HG02885 (cell line): ENCODE measurements around the gene ARHGAP31.
"Not testable (repeated sequence)": the region's sequence is repeated elsewhere in the genome, so short reads cannot be mapped to it uniquely, and the experiment has no call there.

ENCODE experiments used
- ATAC-seq: cut with Tn5 transposase; IDR thresholded peaks from one replicate; pipeline ENCODE4 v1.9.1; 2021; ENCODE audit warnings: mild to moderate bottlenecking; ENCODE audit not compliant: unreplicated experiment, poor library complexity

ARHGAP31 gene

GRCh38 chr3:119315600-119316312, 21.6 kb downstream of the ARHGAP31 start:
- no peak for ATAC-seq

DNA sequence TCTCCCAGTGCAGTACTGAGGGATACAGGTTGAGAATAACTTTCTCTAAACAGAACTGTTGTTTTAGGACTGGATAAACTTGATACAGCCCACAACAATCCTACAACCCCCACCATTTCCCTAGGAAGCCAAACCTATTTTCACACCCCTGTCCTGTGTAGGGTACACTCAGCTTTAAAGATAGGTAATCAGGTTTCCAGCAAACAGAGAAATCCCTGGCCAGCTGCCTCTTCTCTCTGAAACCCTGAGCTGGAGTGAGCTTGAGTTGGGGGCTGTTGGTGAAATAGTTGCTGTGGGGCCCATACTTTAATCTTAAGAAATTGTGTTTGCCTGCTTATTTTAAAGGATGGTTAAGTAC, 22.1 kb downstream of the ARHGAP31 start:
- ATAC-seq: no peak

- ATAC-seq: no peak
These were observed 24.7 kb downstream of the ARHGAP31 start for GRCh38 chr3:119318876-119319275.

- no peak for ATAC-seq
These were observed 25.1 kb downstream of the ARHGAP31 start for GRCh38 chr3:119319311-119319710.

GRCh38 chr3:119320785-119321184, 26.6 kb downstream of the ARHGAP31 start:
- ATAC-seq: not testable (repeated sequence)

GRCh38 chr3:119322021-119322834, 28.0 kb downstream of the ARHGAP31 start:
- peak; percentile 30 for ATAC-seq

- peak; percentile 90 for ATAC-seq
These were observed 28.9 kb downstream of the ARHGAP31 start for GRCh38 chr3:119322835-119323722.

DNA sequence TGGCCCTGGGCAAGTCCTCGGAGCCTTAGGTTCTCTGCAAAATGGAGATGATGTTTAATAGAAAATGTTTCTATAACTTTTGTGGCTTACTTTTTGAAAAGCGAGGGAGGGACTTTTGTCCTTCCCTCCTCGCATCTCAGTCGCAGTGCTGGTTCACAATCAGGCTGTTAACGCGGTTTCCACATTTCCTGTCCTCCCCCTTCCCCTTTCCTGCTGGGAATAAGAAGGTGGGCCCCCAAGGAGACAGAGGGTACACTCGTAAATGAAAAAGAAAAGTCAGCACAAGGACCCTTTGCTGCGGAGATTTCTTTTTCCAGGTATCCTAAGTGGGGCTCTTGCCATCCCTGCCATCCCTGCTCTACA, 29.5 kb downstream of the ARHGAP31 start:
- ATAC-seq: no peak

DNA sequence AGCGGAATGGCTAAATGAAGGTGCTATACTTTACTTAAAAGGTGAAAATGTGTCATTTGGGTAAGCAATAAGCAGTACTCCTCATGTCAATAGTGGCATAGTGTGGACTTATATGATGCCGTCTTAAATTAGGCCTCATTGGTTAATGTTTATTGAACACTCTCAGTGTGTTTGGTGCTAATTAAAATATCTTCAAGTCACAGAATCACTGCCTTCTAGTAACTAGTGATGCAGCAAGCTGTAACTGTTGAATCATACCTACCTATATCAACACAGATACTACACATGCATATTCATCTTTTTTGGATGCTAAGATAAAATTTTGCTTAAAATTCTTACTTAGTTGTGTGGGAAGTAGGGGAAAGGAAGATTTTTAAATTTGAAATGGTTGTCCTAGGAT, 30.7 kb downstream of the ARHGAP31 start:
- no peak for ATAC-seq

DNA sequence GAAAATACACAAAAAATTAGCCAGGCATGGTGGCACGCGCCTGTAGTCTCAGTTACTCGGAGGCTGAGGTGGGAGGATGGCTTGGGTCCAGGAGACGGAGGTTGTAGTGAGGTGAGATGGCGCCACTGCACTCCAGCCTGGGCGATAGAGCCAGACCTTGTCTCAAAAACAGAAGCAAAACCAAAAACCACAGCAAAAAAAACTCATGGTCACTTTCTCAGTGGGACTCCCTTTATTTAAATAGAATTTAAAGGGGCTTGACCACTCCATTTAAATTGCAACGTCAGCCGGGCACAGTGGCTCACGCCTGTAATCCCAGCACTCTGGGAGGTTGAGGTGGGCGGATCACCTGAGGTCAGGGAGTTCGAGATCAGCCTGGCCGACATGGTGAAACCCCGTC, 32.8 kb downstream of the ARHGAP31 start:
- ATAC-seq: no peak

GRCh38 chr3:119329551-119329950, 35.4 kb downstream of the ARHGAP31 start:
- no peak for ATAC-seq

DNA sequence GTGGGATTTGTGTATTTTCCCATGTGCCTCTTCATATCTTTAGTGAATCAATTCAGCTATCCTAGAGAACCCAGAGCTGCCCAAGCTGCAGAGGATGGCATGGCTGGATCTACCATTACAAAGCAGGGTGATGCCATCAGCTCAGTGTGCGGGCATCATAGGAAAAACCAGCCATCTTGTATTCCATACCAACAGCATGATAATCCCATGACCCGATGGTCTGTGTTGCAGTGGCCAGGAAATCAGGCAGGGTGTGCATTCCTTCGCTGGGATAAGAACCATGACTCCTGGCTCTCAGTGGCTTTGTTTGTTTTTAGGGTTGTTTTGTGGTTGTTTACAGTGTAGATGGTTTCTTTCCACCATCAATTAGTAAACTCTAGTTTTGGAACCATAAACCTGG, 36.0 kb downstream of the ARHGAP31 start:
- no peak for ATAC-seq

- no peak for ATAC-seq
These were observed 36.7 kb downstream of the ARHGAP31 start for GRCh38 chr3:119330858-119331257.

- ATAC-seq: no peak
These were observed 37.5 kb downstream of the ARHGAP31 start for GRCh38 chr3:119331661-119332060.

DNA sequence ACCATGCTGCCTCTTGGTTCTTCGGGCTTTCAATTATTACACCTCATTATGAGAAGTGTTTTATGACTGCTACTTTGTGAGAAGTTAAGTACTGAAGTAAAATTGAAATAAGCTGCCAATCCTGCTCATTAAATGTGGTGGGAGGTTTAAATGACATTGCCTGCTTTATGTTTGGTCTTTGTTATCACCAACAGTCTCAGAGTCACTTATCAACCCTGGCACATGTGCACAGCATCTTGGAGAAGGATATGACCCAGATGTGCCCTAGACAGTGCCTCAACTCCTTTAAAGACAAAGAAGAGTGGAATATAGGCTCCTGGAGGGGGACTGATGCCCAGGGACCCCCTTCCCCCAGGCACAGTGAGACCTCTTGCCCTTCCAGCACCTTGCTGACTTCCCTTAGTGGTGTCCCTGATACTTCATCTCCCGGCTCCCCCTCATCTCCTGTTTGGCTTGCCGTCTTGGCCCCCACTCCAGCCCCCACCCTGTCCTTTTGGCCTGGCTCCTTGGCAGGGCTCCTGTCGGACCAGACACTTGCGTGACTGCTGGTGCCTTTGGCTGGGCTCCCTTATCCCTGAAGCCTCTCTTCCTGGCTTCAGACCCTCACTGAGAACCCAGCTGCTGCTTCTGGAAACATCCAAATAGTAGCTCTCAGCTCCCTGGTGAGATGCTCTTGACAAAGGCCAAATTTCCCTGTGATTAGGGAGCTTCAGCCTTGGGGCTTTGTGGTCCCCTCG, 39.8 kb downstream of the ARHGAP31 start:
- no peak for ATAC-seq

DNA sequence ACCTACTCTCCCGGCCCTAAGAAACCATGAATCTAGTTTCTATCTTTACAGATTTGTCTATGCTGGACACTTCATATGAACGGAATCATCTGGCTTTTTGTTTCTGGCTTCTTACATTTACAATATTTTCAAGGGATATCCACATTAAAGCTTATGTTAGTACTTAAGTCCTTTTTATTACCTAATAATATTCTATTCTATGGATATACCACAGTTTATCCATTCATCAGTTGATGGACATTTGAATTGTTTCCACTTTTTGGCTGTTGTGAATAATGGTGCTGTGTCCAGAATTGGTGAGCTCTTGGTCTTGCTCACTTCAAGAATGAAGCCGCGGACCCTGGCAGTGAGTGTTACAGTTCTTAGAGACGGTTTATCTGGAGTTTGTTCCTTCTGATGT, 42.6 kb downstream of the ARHGAP31 start:
- no peak for ATAC-seq

GRCh38 chr3:119337407-119337806, 43.2 kb downstream of the ARHGAP31 start:
- not testable (repeated sequence) for ATAC-seq

DNA sequence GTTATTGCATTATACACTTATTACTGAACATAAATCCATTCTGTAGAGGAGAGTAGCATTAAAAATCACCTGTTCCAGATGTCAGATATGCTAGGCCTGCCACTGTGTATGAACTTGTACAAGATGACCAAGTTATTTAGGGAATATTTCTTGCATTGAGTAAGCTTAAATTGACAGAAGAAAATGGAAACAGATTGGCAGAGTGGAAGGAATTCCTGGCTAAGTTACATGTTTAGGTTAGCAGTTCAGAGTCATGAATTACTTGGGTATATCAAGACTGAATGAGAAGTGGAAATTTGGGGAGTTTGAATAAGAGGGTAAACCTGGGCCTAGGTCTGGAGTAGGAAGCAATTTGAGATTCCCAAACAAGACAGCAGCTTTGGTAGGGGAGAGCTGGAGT, 44.6 kb downstream of the ARHGAP31 start:
- ATAC-seq: no peak

- no peak for ATAC-seq
These were observed 45.8 kb downstream of the ARHGAP31 start for GRCh38 chr3:119340014-119340413.

GRCh38 chr3:119340446-119340845, 46.3 kb downstream of the ARHGAP31 start:
- ATAC-seq: no peak
